ENCODE data around the gene BCL11A.

BCL11A gene

DNA sequence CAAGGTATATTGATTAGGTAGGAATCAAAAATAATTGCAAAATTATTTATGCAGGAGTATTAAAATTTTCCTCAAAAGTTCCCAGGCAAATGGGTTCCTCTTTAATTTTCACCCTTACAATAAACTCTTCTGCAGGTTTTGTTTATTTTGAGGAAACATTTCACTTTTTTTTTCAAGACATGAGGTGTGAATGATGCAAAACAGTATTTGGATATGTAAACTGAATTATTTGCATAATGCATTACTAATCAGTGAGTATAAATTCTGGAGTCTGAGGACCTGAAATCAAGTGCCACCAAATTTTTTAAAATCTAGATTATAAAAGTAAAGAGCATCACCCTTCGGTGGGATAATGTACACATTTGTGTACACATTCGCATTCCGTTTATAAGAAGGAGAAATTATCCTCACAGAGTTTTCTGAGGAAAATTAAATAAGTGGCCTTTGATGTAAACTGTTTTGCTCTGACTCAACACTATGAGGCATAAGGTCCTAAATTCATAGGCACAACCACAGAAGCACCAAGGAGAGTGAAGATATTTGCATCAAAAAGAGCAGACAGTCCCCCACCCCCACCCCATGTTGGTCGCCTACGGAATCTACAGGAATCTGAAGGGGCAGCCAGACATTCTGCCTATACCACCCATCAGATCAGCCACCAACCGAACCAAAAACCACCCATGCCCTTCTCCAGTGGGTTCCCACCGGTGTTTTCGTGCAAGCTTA, 33.1 kb downstream of the BCL11A start:
- H3K9me3 ChIP-seq (ENCODE audit: control insufficient read depth in 1 of 2, low read length in 2 of 2) = no peaks in the 10 kb centered on the region
- peaks cover 20 to 25% of the 10 kb centered on the region in 2 donors for H3K4me1 ChIP-seq (ENCODE audit: control insufficient read depth in 1 of 2, insufficient read depth in 2 of 2, low read length in 2 of 2)
- peaks cover 0 to 13% of the 10 kb centered on the region in 2 donors for H3K36me3 ChIP-seq (ENCODE audit: control insufficient read depth in 1 of 2, insufficient read depth in 2 of 2, low read length in 2 of 2)
- no peak overlapping the region for H3K9ac ChIP-seq (ENCODE audit: low read depth in 1 of 2, low read length in 2 of 2)
- no peaks in the 10 kb centered on the region for H3K27me3 ChIP-seq (ENCODE audit: control insufficient read depth in 1 of 2, insufficient read depth in 2 of 2, low read length in 2 of 2)
- H3K4me3 ChIP-seq (ENCODE audit: low read depth in 1 of 2, low read length in 2 of 2) = no peak overlapping the region
- no peak overlapping the region for H3K27ac ChIP-seq (ENCODE audit: low read depth, low read length)

- peaks cover 0 to 10% of the 10 kb centered on the region in 2 donors for H3K36me3 ChIP-seq (ENCODE audit: control insufficient read depth in 1 of 2, insufficient read depth in 2 of 2, low read length in 2 of 2)
- H3K27me3 ChIP-seq (ENCODE audit: control insufficient read depth in 1 of 2, insufficient read depth in 2 of 2, low read length in 2 of 2) = no peaks in the 10 kb centered on the region
- H3K9ac ChIP-seq (ENCODE audit: low read depth in 1 of 2, low read length in 2 of 2) = no peak overlapping the region
- no peak overlapping the region for H3K4me3 ChIP-seq (ENCODE audit: low read depth in 1 of 2, low read length in 2 of 2)
- H3K4me1 ChIP-seq (ENCODE audit: control insufficient read depth in 1 of 2, insufficient read depth in 2 of 2, low read length in 2 of 2) = peaks cover 25 to 33% of the 10 kb centered on the region in 2 donors
- H3K27ac ChIP-seq (ENCODE audit: low read depth, low read length) = no peak overlapping the region
- no peaks in the 10 kb centered on the region for H3K9me3 ChIP-seq (ENCODE audit: control insufficient read depth in 1 of 2, low read length in 2 of 2)
Observed at GRCh38 chr2:60519231-60519863, 34.1 kb downstream of the BCL11A start.

- Histone ChIP-seq H3K27ac (ENCODE audit: low read depth, low read length) (no peak overlapping the region), H3K4me1 (ENCODE audit: control insufficient read depth in 1 of 2, insufficient read depth in 2 of 2, low read length in 2 of 2) (peaks cover 32 to 38% of the 10 kb centered on the region in 2 donors), H3K4me3 (ENCODE audit: low read depth in 1 of 2, low read length in 2 of 2) (no peak overlapping the region), H3K9ac (ENCODE audit: low read depth in 1 of 2, low read length in 2 of 2) (no peak overlapping the region), H3K9me3 (ENCODE audit: control insufficient read depth in 1 of 2, low read length in 2 of 2) (no peaks in the 10 kb centered on the region), H3K36me3 (ENCODE audit: control insufficient read depth in 1 of 2, insufficient read depth in 2 of 2, low read length in 2 of 2) (peaks cover 0 to 7% of the 10 kb centered on the region in 2 donors), H3K27me3 (ENCODE audit: control insufficient read depth in 1 of 2, insufficient read depth in 2 of 2, low read length in 2 of 2) (no peaks in the 10 kb centered on the region)
Observed at GRCh38 chr2:60518567-60518966, 34.9 kb downstream of the BCL11A start.

- Histone ChIP-seq H3K9me3 (ENCODE audit: control insufficient read depth in 1 of 2, low read length in 2 of 2) (no peaks in the 10 kb centered on the region), H3K4me1 (ENCODE audit: control insufficient read depth in 1 of 2, insufficient read depth in 2 of 2, low read length in 2 of 2) (peaks cover 36 to 39% of the 10 kb centered on the region in 2 donors), H3K9ac (ENCODE audit: low read depth in 1 of 2, low read length in 2 of 2) (no peak overlapping the region), H3K27ac (ENCODE audit: low read depth, low read length) (no peak overlapping the region), H3K36me3 (ENCODE audit: control insufficient read depth in 1 of 2, insufficient read depth in 2 of 2, low read length in 2 of 2) (peaks cover 0 to 7% of the 10 kb centered on the region in 2 donors), H3K27me3 (ENCODE audit: control insufficient read depth in 1 of 2, insufficient read depth in 2 of 2, low read length in 2 of 2) (no peaks in the 10 kb centered on the region), H3K4me3 (ENCODE audit: low read depth in 1 of 2, low read length in 2 of 2) (no peak overlapping the region)
Observed at GRCh38 chr2:60517446-60517845, 36.0 kb downstream of the BCL11A start.

DNA sequence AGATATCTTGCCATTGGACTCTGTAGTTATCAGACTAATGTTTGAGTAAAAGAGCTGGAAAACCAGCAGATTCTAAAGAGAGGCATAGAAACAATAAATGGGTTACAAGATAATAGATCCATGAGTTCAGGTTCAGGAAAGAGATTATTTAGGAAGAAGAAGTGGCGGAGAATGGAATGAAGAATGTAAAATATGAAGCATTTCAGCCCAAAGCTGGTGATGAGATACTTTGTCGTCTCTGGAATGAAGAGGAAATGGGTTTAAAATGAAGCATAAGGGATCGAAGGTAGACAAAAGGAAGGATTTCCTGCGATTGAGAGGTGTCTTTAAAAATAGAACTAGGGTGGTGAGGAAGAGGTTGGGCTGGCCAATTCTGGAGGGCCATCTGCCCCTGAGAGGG, 36.6 kb downstream of the BCL11A start:
- Histone ChIP-seq H3K27me3 (ENCODE audit: control insufficient read depth in 1 of 2, insufficient read depth in 2 of 2, low read length in 2 of 2) (peaks cover 0 to 4% of the 10 kb centered on the region in 2 donors), H3K9ac (ENCODE audit: low read depth in 1 of 2, low read length in 2 of 2) (no peak overlapping the region), H3K27ac (ENCODE audit: low read depth, low read length) (no peak overlapping the region), H3K9me3 (ENCODE audit: control insufficient read depth in 1 of 2, low read length in 2 of 2) (no peaks in the 10 kb centered on the region), H3K36me3 (ENCODE audit: control insufficient read depth in 1 of 2, insufficient read depth in 2 of 2, low read length in 2 of 2) (peaks cover 0 to 10% of the 10 kb centered on the region in 2 donors), H3K4me3 (ENCODE audit: low read depth in 1 of 2, low read length in 2 of 2) (no peak overlapping the region), H3K4me1 (ENCODE audit: control insufficient read depth in 1 of 2, insufficient read depth in 2 of 2, low read length in 2 of 2) (peaks cover 36 to 45% of the 10 kb centered on the region in 2 donors)

DNA sequence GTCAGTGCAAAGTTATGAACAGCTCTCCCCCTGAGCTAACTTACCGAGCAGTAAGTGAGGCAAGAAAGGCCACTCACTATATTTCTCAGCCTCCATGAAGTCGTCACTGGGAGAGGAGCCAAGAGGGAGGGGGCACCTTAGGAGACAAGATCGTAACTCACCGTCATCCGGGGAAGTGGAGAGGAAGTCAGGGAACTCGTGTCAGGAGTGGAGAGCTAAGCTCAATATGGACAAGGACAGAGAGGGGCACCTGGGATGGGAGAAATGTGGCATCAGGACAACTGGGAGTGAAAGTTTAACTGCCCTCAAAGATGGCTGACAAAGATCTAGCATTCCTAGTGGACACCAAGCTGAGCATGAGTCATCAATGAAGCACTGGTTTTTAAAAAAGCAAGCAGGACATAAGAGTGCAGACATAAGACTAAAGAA, 37.1 kb downstream of the BCL11A start:
- Histone ChIP-seq H3K27ac (ENCODE audit: low read depth, low read length) (no peak overlapping the region), H3K36me3 (ENCODE audit: control insufficient read depth in 1 of 2, insufficient read depth in 2 of 2, low read length in 2 of 2) (peaks cover 0 to 10% of the 10 kb centered on the region in 2 donors), H3K9me3 (ENCODE audit: control insufficient read depth in 1 of 2, low read length in 2 of 2) (no peaks in the 10 kb centered on the region), H3K27me3 (ENCODE audit: control insufficient read depth in 1 of 2, insufficient read depth in 2 of 2, low read length in 2 of 2) (peaks cover 0 to 5% of the 10 kb centered on the region in 2 donors), H3K4me1 (ENCODE audit: control insufficient read depth in 1 of 2, insufficient read depth in 2 of 2, low read length in 2 of 2) (peaks cover 36 to 49% of the 10 kb centered on the region in 2 donors), H3K4me3 (ENCODE audit: low read depth in 1 of 2, low read length in 2 of 2) (no peak overlapping the region), H3K9ac (ENCODE audit: low read depth in 1 of 2, low read length in 2 of 2) (no peak overlapping the region)

GRCh38 chr2:60515721-60516226, 37.7 kb downstream of the BCL11A start:
- H3K9ac ChIP-seq (ENCODE audit: low read depth in 1 of 2, low read length in 2 of 2) = no peak overlapping the region
- H3K9me3 ChIP-seq (ENCODE audit: control insufficient read depth in 1 of 2, low read length in 2 of 2) = no peaks in the 10 kb centered on the region
- peaks cover 0 to 5% of the 10 kb centered on the region in 2 donors for H3K27me3 ChIP-seq (ENCODE audit: control insufficient read depth in 1 of 2, insufficient read depth in 2 of 2, low read length in 2 of 2)
- peaks cover 36 to 48% of the 10 kb centered on the region in 2 donors for H3K4me1 ChIP-seq (ENCODE audit: control insufficient read depth in 1 of 2, insufficient read depth in 2 of 2, low read length in 2 of 2)
- H3K36me3 ChIP-seq (ENCODE audit: control insufficient read depth in 1 of 2, insufficient read depth in 2 of 2, low read length in 2 of 2) = peaks cover 0 to 10% of the 10 kb centered on the region in 2 donors
- no peak overlapping the region for H3K27ac ChIP-seq (ENCODE audit: low read depth, low read length)
- H3K4me3 ChIP-seq (ENCODE audit: low read depth in 1 of 2, low read length in 2 of 2) = no peak overlapping the region

DNA sequence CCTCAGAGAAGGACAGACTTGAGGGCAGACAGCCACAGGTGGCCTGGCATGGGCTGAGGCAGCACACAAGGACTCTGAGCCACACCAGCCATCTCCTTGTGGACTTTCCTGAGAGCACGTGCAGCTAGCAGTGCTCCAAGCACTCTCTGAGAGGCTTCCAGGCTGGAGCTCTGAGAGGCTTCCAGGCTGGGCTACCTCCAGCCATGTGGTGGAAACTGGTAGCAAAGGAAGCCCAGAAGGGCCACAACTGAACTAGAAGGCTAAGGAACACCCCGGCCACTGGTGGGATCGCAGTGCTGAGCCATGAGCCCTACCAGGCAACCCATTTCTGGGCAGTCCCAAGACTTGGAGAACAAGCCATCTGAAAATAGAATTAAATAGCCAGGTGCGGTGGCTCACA, 39.5 kb downstream of the BCL11A start:
- H3K27ac ChIP-seq (ENCODE audit: low read depth, low read length) = no peak overlapping the region
- H3K36me3 ChIP-seq (ENCODE audit: control insufficient read depth in 1 of 2, insufficient read depth in 2 of 2, low read length in 2 of 2) = peaks cover 0 to 10% of the 10 kb centered on the region in 2 donors
- H3K9me3 ChIP-seq (ENCODE audit: control insufficient read depth in 1 of 2, low read length in 2 of 2) = no peaks in the 10 kb centered on the region
- H3K4me1 ChIP-seq (ENCODE audit: control insufficient read depth in 1 of 2, insufficient read depth in 2 of 2, low read length in 2 of 2) = peaks cover 27 to 41% of the 10 kb centered on the region in 2 donors
- no peak overlapping the region for H3K4me3 ChIP-seq (ENCODE audit: low read depth in 1 of 2, low read length in 2 of 2)
- no peak overlapping the region for H3K9ac ChIP-seq (ENCODE audit: low read depth in 1 of 2, low read length in 2 of 2)
- peaks cover 0 to 5% of the 10 kb centered on the region in 2 donors for H3K27me3 ChIP-seq (ENCODE audit: control insufficient read depth in 1 of 2, insufficient read depth in 2 of 2, low read length in 2 of 2)

DNA sequence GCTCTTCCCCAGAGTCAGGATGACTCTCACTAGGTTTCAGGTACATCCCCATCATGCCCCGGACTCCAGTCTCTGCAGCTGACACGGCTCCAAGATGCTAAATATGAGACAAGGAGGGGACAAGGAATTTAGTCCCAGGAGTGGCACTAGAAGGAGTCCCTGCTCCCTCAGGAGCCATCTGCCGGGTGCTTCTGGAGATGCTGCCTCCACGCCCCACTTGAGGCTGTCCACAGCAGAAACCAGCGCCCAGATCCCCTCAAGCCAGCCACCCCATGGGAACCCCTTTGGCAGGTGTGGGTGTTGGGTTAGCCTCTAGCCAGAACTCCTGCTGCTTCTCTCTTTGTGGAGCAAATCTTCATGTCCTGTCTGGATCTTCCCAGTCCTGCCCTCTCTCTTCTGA, 40.3 kb downstream of the BCL11A start:
- H3K4me3 ChIP-seq (ENCODE audit: low read depth in 1 of 2, low read length in 2 of 2) = no peak overlapping the region
- no peak overlapping the region for H3K9ac ChIP-seq (ENCODE audit: low read depth in 1 of 2, low read length in 2 of 2)
- no peak overlapping the region for H3K27ac ChIP-seq (ENCODE audit: low read depth, low read length)
- peaks cover 0 to 5% of the 10 kb centered on the region in 2 donors for H3K27me3 ChIP-seq (ENCODE audit: control insufficient read depth in 1 of 2, insufficient read depth in 2 of 2, low read length in 2 of 2)
- H3K4me1 ChIP-seq (ENCODE audit: control insufficient read depth in 1 of 2, insufficient read depth in 2 of 2, low read length in 2 of 2) = peaks cover 31 to 49% of the 10 kb centered on the region in 2 donors
- H3K36me3 ChIP-seq (ENCODE audit: control insufficient read depth in 1 of 2, insufficient read depth in 2 of 2, low read length in 2 of 2) = peaks cover 0 to 3% of the 10 kb centered on the region in 2 donors
- H3K9me3 ChIP-seq (ENCODE audit: control insufficient read depth in 1 of 2, low read length in 2 of 2) = no peaks in the 10 kb centered on the region

GRCh38 chr2:60512641-60513040, 40.8 kb downstream of the BCL11A start:
- Histone ChIP-seq H3K4me1 (ENCODE audit: control insufficient read depth in 1 of 2, insufficient read depth in 2 of 2, low read length in 2 of 2) (peaks cover 35 to 55% of the 10 kb centered on the region in 2 donors), H3K9ac (ENCODE audit: low read depth in 1 of 2, low read length in 2 of 2) (no peak overlapping the region), H3K9me3 (ENCODE audit: control insufficient read depth in 1 of 2, low read length in 2 of 2) (no peaks in the 10 kb centered on the region), H3K27me3 (ENCODE audit: control insufficient read depth in 1 of 2, insufficient read depth in 2 of 2, low read length in 2 of 2) (peaks cover 0 to 5% of the 10 kb centered on the region in 2 donors), H3K4me3 (ENCODE audit: low read depth in 1 of 2, low read length in 2 of 2) (no peak overlapping the region), H3K27ac (ENCODE audit: low read depth, low read length) (no peak overlapping the region), H3K36me3 (ENCODE audit: control insufficient read depth in 1 of 2, insufficient read depth in 2 of 2, low read length in 2 of 2) (peaks cover 0 to 3% of the 10 kb centered on the region in 2 donors)

Measured in duodenal mucosa (tissue), 2 donors.